GM10847 (cell line): ENCODE results near the gene PDZRN3.

Experiments used
- POLR2A ChIP-seq: IDR thresholded peaks from 2 replicates; pipeline ENCODE4 v1.6.1; 2011; ENCODE audit not compliant: insufficient read length; ENCODE audit errors: extremely low read depth

PDZRN3 gene

DNA sequence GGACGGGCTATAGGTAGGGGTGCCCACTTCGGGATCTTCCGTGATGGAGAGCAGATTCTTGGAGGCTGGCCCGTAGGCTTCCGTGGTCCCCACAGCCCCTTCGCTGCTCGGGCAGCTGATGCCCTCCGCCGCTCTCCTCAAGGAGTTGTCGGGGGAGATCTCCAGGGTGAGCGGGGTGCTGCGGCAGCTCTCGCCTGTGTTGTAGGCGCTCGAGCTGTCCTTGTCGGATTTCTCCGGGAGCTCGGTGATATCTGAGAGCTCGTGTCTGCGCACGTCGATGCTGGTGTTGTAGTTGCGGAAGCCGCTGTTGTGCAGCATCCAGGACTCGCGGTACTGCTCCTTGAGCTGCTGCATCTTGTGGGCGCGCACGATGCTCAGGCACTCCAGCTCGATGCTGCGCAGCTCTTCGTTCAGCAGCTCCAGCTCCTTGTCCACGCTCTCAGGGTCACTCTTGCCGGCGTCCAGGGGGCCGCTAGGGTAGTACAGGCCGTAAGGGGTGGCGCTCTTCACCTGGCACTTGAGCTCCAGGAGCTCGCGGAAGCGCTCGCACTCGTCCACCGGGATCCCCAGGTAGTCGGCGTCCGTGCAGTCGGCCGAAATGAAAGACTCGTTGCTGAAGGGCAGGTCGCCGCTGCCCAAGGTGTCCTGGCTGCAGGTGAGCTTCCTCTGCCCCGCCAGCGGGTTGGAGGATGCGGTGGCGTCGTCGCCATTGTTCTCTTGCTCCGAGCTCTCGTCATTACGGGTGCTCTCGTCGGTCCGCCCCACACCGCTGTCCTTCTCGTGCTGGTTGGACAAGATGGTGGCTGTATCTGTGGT lies 240.4 kb downstream of the PDZRN3 start:
- no peak for TF ChIP-seq POLR2A

- no peak for TF ChIP-seq POLR2A
Observed at GRCh38 chr3:73383470-73384049, 241.2 kb downstream of the PDZRN3 start.

DNA sequence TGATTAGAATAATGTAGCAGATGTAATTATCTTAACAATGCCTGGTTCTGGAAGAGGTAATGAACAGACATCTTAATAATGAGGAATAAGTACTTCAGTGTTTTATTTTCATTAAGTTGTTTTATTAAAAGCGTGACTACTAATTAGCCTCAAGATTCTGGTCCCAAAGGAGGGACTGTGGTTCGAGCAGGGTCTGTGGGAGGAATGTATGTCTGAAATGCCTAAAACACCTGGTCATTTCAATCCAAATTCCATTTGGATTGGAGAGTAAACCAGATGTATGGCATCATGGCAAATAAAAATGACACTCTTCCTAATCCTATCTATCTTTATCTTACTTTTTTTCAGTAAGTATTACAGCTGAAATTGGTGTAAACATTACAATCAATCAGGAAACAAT lies 243.2 kb downstream of the PDZRN3 start:
- TF ChIP-seq POLR2A, result no peak

DNA sequence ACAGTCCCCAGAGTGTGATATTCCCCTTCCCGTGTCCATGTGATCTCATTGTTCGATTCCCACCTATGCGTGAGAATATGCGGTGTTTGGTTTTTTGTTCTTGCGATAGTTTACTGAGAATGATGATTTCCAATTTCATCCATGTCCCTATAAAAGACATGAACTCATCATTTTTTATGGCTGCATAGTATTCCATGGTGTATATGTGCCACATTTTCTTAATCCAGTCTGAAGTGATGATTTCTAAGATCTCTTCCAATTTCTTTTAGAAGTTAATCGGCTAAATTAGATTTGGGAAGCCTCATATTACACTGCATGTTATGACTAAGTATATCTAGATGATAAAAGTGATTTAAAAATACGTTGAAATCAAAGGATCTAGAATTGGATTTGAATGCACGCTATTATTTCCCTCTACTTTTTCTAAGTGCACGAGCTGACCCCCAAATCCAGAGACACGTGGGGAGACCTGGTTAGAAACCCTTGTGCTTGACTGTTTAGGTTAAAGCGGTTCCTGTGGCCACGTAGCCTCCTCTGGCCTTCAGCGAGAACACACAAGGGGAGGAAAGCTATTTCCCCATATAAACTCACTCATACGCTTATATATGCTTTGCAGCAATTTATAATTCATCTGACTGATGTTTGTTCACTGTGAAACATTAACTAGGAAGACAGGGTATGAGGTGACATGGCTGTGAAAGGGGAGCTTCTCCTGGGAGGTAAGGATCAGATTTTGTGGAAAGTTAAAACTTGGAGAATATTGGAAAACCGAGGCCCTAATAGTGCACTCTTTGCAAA lies 243.8 kb downstream of the PDZRN3 start:
- no peak for TF ChIP-seq POLR2A

DNA sequence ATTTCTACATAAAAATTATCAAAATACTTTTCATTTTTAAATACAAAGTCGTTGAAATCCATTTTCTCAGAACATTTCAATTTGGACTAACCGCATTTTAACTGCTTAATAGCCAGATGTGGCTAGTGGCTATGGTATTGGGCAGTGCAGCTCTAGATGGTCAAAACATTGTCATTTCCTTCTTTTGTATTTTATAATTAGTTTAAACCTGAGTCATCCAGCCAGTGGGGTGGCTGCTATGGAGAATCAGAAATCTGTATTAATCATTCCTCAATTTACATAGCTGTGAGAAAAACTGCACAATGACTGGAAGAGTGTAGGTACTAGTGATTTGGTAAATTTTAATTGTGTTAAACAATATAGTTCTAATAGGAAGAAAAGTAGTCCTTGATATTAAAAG lies 245.3 kb downstream of the PDZRN3 start:
- TF ChIP-seq POLR2A, result no peak

- no peak for TF ChIP-seq POLR2A
Observed at GRCh38 chr3:73378207-73378606, 246.5 kb downstream of the PDZRN3 start.

GRCh38 chr3:73365756-73366397 lies 258.9 kb downstream of the PDZRN3 start:
- TF ChIP-seq POLR2A, result no peak

GRCh38 chr3:73364517-73364916 lies 260.2 kb downstream of the PDZRN3 start:
- no peak for TF ChIP-seq POLR2A

DNA sequence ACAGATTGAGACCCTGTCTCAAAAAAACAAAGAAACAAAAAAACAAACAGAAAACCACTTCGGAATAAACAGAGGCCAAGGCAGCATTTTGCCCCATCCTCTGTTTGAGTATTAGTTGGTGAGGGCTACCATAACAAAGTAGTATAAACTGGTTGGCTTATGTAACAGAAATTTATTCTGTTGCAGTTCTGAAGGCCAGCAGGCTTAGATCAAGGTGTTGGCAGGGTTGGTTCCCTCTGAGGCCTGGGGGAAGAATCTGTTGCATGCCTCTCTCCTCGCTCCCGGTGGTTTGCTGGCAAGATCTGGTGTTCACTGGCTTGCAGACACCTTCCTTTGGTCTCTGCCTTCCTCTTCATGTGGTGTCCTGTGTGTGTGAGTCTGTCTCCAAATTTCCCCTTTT lies 261.6 kb downstream of the PDZRN3 start:
- TF ChIP-seq POLR2A, result no peak

DNA sequence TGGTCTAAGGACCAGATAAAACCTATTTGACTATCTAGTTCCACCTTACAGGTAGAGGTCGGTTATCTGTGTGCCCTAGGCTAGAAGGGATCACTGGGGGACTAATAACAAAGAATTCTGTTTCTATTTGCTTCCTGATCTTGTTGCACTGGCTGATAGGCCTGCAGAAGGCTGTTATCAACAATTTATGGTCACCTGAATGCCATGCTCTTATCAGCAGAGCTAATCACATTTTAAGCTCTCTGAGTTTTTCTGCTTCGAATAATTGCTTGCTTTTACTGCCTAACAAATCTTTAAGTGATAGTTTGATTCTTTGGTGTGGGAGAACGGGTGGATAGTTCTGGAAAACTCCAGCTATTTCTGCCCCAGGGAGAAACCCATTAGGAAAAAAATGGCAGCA lies 263.1 kb downstream of the PDZRN3 start:
- no peak for TF ChIP-seq POLR2A

DNA sequence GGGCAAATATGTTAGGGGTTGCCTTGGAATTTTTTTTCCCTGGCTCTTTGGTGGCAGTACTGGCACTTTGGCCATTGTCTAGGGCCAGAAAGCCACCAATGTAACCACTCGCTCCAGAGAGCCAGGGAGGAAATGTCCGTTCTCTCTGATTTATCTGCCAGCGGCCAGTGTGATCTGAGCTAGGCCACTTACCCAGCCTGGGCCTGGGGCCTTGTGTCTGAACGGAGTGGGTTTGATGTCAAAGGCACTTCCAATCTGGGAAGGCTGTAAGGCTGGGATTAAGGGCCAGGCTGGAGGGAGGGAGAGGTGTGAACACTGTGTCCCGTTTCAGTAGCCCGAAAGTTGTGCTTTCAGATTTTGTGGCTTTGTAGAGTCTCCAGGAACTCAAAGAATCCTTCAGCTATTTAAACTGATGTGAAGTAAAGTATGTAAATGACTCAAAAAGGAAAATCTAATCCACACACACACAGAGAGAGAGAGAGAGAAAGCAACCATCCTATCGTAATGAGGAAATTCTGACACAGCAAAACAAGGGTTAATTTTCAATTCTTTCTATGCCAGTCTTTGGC lies 271.0 kb downstream of the PDZRN3 start:
- TF ChIP-seq POLR2A, result no peak

GRCh38 chr3:73352841-73353645 lies 271.7 kb downstream of the PDZRN3 start:
- TF ChIP-seq POLR2A, result no peak

GRCh38 chr3:73351423-73352071 lies 273.2 kb downstream of the PDZRN3 start:
- no peak for TF ChIP-seq POLR2A

GRCh38 chr3:73350996-73351395 lies 273.7 kb downstream of the PDZRN3 start:
- TF ChIP-seq POLR2A, result no peak
